WTC11 (cell line): ENCODE data around the gene KAT8. TPM values are rescaled to one million over a fixed set of nuclear protein-coding genes. Genes with fewer than 3 reads are reported as not detected.

Source experiments
- CBFB ChIP-seq: sonication (generic); formaldehyde crosslinking; IDR thresholded peaks from 2 replicates; pipeline ENCODE4 v1.8.1; 2022; ENCODE audit warnings: mild to moderate bottlenecking, low read depth, missing genetic modification reagents
- ETV6 ChIP-seq: sonication (generic); formaldehyde crosslinking; IDR thresholded peaks from 2 replicates; pipeline ENCODE4 v1.8.1; 2022; ENCODE audit warnings: mild to moderate bottlenecking, missing genetic modification reagents
- GABPB1 ChIP-seq: sonication (generic); formaldehyde crosslinking; IDR thresholded peaks from 2 replicates; pipeline ENCODE4 v1.8.1; 2023; ENCODE audit warnings: mild to moderate bottlenecking, missing genetic modification reagents
- MYBL2 ChIP-seq: sonication (generic); formaldehyde crosslinking; IDR thresholded peaks from 2 replicates; pipeline ENCODE4 v1.8.1; 2023; ENCODE audit warnings: mild to moderate bottlenecking, moderate library complexity, missing genetic modification reagents
- NFATC4 ChIP-seq: fragments of 250-450 bp; sonication (Bioruptor Pico); IDR thresholded peaks from 2 replicates; pipeline ENCODE4 v1.9.0; 2021; ENCODE audit warnings: mild to moderate bottlenecking
- NR3C1 ChIP-seq: sonication (generic); formaldehyde crosslinking; conservative IDR thresholded peaks from 2 replicates; pipeline ENCODE4 v1.8.1; 2023; ENCODE audit warnings: low read depth, mild to moderate bottlenecking, missing genetic modification reagents
- RELA ChIP-seq: sonication (generic); formaldehyde crosslinking; IDR thresholded peaks from 2 replicates; pipeline ENCODE4 v1.8.1; 2022; ENCODE audit warnings: missing genetic modification reagents, mild to moderate bottlenecking, borderline replicate concordance
- RORB ChIP-seq: fragments of 250-450 bp; sonication (Bioruptor Pico); IDR thresholded peaks from 2 replicates; pipeline ENCODE4 v1.9.0; 2021; ENCODE audit warnings: mild to moderate bottlenecking
- TCF7 ChIP-seq: sonication (generic); formaldehyde crosslinking; IDR thresholded peaks from 2 replicates; pipeline ENCODE4 v1.8.0; 2022; ENCODE audit warnings: mild to moderate bottlenecking, low read depth, missing genetic modification reagents, moderate library complexity
- TP53 ChIP-seq: sonication (generic); formaldehyde crosslinking; IDR thresholded peaks from 2 replicates; pipeline ENCODE4 v1.8.1; 2023; ENCODE audit warnings: mild to moderate bottlenecking, missing genetic modification reagents
- ZBTB21 ChIP-seq: sonication (generic); formaldehyde crosslinking; IDR thresholded peaks from 2 replicates; pipeline ENCODE4 v1.8.1; 2023; ENCODE audit warnings: mild to moderate bottlenecking, missing genetic modification reagents, borderline replicate concordance
- ZNF121 ChIP-seq: sonication (generic); formaldehyde crosslinking; IDR thresholded peaks from 2 replicates; pipeline ENCODE4 v1.8.0; 2023; ENCODE audit warnings: missing genetic modification reagents
- ZNF138 ChIP-seq: sonication (generic); formaldehyde crosslinking; conservative IDR thresholded peaks from 2 replicates; pipeline ENCODE4 v1.8.1; 2022; ENCODE audit warnings: mild to moderate bottlenecking, moderate library complexity, missing genetic modification reagents
- ZNF396 ChIP-seq: fragments of 250-450 bp; sonication (Bioruptor Pico); IDR thresholded peaks from 2 replicates; pipeline ENCODE4 v1.8.0; 2021; ENCODE audit warnings: mild to moderate bottlenecking, moderate library complexity, borderline replicate concordance
- ZNF423 ChIP-seq: fragments of 250-450 bp; sonication (Bioruptor Pico); IDR thresholded peaks from 2 replicates; pipeline ENCODE4 v2.1.2; 2022; ENCODE audit warnings: mild to moderate bottlenecking, moderate library complexity
- ZNF671 ChIP-seq: fragments of 250-450 bp; sonication (Bioruptor Pico); IDR thresholded peaks from 2 replicates; pipeline ENCODE4 v1.8.0; 2021; ENCODE audit warnings: mild to moderate bottlenecking
- total RNA-seq: library from RNA; stranded (reverse); gene quantifications from 3 replicates; pipeline ENCODE4 v1.2.3, GENCODE V29; 2021
- TF ChIP-seq, protein P1 (sequence below): fragments of 200-600 bp; IDR thresholded peaks from 2 replicates; pipeline ENCODE4 v1.8.0; 2022; ENCODE audit warnings: antibody characterized with exemption
- TF ChIP-seq, protein P2 (sequence below): sonication (generic); formaldehyde crosslinking; IDR thresholded peaks from 2 replicates; pipeline ENCODE4 v1.8.0; 2023; ENCODE audit warnings: missing genetic modification reagents, mild to moderate bottlenecking, borderline replicate concordance
- TF ChIP-seq, protein P3 (sequence below): sonication (generic); formaldehyde crosslinking; IDR thresholded peaks from 2 replicates; pipeline ENCODE4 v1.8.1; 2023; ENCODE audit warnings: mild to moderate bottlenecking, missing genetic modification reagents, moderate library complexity
- TF ChIP-seq, protein P4 (sequence below): sonication (generic); formaldehyde crosslinking; IDR thresholded peaks from 2 replicates; pipeline ENCODE4 v1.8.1; 2022; ENCODE audit warnings: low read depth, mild to moderate bottlenecking, moderate library complexity, missing genetic modification reagents, borderline replicate concordance
- TF ChIP-seq, protein P5 (sequence below): sonication (generic); formaldehyde crosslinking; IDR thresholded peaks from 2 replicates; pipeline ENCODE4 v1.8.1; 2022; ENCODE audit warnings: mild to moderate bottlenecking, moderate library complexity, missing genetic modification reagents
- TF ChIP-seq, protein P6 (sequence below): sonication (generic); formaldehyde crosslinking; IDR thresholded peaks from 2 replicates; pipeline ENCODE4 v1.8.1; 2023; ENCODE audit warnings: mild to moderate bottlenecking, moderate library complexity, missing genetic modification reagents
- TF ChIP-seq, protein P7 (sequence below): sonication (generic); formaldehyde crosslinking; IDR thresholded peaks from 2 replicates; pipeline ENCODE4 v1.8.1; 2022; ENCODE audit warnings: mild to moderate bottlenecking, missing genetic modification reagents, moderate library complexity, borderline replicate concordance
- TF ChIP-seq, protein P8 (sequence below): sonication (generic); formaldehyde crosslinking; IDR thresholded peaks from 2 replicates; pipeline ENCODE4 v1.8.1; 2023; ENCODE audit warnings: mild to moderate bottlenecking, missing genetic modification reagents, borderline replicate concordance

KAT8 gene
- total RNA-seq, 1 experiment from 2014 or later: 70.8 TPM

DNA sequence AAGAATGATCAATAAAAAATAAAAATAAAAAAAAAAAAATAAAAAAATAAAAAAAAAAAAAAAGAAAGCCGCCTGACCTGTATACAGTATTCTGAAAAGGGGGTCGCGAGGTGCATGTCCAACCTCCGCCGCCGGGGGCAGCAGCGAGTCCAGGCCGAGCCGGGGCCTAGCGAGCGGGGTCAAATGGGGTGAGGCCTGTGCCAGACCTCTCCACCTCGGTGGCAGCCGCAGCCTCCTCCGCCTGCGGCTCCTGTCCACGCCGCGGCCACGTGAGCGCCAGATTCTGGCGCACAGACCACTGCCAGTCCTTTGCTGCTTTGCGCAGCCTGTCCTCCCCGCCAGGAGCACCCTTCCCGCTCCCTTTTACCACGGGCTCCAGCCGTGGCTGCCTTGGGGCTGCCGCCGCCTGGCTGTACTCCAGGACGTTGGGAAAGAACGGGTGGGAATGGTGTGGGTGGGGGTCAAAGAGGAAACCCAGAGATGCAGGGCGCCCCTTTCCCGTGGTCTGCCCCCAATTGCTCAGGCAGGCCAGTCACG is 11.7 kb upstream of the KAT8 start (continued):
- TF ChIP-seq, protein P1, sequence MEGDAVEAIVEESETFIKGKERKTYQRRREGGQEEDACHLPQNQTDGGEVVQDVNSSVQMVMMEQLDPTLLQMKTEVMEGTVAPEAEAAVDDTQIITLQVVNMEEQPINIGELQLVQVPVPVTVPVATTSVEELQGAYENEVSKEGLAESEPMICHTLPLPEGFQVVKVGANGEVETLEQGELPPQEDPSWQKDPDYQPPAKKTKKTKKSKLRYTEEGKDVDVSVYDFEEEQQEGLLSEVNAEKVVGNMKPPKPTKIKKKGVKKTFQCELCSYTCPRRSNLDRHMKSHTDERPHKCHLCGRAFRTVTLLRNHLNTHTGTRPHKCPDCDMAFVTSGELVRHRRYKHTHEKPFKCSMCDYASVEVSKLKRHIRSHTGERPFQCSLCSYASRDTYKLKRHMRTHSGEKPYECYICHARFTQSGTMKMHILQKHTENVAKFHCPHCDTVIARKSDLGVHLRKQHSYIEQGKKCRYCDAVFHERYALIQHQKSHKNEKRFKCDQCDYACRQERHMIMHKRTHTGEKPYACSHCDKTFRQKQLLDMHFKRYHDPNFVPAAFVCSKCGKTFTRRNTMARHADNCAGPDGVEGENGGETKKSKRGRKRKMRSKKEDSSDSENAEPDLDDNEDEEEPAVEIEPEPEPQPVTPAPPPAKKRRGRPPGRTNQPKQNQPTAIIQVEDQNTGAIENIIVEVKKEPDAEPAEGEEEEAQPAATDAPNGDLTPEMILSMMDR: peak; percentile 86
- TF ChIP-seq RORB (CRISPR knock-in tag) (no peak), CBFB (CRISPR knock-in tag) (no peak), MYBL2 (CRISPR knock-in tag) (no peak), ZBTB21 (CRISPR knock-in tag) (no peak), ZNF121 (CRISPR knock-in tag) (no peak), TP53 (CRISPR knock-in tag) (no peak), ETV6 (CRISPR knock-in tag) (no peak), NFATC4 (CRISPR knock-in tag) (no peak), ZNF138 (CRISPR knock-in tag) (no peak), RELA (CRISPR knock-in tag) (no peak), GABPB1 (CRISPR knock-in tag) (peak; percentile 85), NR3C1 (no peak), ZNF396 (CRISPR knock-in tag) (no peak), TCF7 (CRISPR knock-in tag) (no peak), ZNF671 (CRISPR knock-in tag) (no peak), ZNF423 (CRISPR knock-in tag) (no peak)
- TF ChIP-seq, protein P2, sequence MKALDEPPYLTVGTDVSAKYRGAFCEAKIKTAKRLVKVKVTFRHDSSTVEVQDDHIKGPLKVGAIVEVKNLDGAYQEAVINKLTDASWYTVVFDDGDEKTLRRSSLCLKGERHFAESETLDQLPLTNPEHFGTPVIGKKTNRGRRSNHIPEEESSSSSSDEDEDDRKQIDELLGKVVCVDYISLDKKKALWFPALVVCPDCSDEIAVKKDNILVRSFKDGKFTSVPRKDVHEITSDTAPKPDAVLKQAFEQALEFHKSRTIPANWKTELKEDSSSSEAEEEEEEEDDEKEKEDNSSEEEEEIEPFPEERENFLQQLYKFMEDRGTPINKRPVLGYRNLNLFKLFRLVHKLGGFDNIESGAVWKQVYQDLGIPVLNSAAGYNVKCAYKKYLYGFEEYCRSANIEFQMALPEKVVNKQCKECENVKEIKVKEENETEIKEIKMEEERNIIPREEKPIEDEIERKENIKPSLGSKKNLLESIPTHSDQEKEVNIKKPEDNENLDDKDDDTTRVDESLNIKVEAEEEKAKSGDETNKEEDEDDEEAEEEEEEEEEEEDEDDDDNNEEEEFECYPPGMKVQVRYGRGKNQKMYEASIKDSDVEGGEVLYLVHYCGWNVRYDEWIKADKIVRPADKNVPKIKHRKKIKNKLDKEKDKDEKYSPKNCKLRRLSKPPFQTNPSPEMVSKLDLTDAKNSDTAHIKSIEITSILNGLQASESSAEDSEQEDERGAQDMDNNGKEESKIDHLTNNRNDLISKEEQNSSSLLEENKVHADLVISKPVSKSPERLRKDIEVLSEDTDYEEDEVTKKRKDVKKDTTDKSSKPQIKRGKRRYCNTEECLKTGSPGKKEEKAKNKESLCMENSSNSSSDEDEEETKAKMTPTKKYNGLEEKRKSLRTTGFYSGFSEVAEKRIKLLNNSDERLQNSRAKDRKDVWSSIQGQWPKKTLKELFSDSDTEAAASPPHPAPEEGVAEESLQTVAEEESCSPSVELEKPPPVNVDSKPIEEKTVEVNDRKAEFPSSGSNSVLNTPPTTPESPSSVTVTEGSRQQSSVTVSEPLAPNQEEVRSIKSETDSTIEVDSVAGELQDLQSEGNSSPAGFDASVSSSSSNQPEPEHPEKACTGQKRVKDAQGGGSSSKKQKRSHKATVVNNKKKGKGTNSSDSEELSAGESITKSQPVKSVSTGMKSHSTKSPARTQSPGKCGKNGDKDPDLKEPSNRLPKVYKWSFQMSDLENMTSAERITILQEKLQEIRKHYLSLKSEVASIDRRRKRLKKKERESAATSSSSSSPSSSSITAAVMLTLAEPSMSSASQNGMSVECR (CRISPR knock-in tag): no peak
- TF ChIP-seq, protein P3, sequence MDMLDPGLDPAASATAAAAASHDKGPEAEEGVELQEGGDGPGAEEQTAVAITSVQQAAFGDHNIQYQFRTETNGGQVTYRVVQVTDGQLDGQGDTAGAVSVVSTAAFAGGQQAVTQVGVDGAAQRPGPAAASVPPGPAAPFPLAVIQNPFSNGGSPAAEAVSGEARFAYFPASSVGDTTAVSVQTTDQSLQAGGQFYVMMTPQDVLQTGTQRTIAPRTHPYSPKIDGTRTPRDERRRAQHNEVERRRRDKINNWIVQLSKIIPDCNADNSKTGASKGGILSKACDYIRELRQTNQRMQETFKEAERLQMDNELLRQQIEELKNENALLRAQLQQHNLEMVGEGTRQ (CRISPR knock-in tag): peak; percentile 45
- TF ChIP-seq, protein P4, sequence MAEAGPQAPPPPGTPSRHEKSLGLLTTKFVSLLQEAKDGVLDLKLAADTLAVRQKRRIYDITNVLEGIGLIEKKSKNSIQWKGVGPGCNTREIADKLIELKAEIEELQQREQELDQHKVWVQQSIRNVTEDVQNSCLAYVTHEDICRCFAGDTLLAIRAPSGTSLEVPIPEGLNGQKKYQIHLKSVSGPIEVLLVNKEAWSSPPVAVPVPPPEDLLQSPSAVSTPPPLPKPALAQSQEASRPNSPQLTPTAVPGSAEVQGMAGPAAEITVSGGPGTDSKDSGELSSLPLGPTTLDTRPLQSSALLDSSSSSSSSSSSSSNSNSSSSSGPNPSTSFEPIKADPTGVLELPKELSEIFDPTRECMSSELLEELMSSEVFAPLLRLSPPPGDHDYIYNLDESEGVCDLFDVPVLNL (CRISPR knock-in tag): no peak
- TF ChIP-seq, protein P5, sequence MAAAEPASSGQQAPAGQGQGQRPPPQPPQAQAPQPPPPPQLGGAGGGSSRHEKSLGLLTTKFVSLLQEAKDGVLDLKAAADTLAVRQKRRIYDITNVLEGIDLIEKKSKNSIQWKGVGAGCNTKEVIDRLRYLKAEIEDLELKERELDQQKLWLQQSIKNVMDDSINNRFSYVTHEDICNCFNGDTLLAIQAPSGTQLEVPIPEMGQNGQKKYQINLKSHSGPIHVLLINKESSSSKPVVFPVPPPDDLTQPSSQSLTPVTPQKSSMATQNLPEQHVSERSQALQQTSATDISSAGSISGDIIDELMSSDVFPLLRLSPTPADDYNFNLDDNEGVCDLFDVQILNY (CRISPR knock-in tag): no peak
- TF ChIP-seq, protein P6, sequence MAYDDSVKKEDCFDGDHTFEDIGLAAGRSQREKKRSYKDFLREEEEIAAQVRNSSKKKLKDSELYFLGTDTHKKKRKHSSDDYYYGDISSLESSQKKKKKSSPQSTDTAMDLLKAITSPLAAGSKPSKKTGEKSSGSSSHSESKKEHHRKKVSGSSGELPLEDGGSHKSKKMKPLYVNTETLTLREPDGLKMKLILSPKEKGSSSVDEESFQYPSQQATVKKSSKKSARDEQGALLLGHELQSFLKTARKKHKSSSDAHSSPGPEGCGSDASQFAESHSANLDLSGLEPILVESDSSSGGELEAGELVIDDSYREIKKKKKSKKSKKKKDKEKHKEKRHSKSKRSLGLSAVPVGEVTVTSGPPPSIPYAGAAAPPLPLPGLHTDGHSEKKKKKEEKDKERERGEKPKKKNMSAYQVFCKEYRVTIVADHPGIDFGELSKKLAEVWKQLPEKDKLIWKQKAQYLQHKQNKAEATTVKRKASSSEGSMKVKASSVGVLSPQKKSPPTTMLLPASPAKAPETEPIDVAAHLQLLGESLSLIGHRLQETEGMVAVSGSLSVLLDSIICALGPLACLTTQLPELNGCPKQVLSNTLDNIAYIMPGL (CRISPR knock-in tag): no peak
- TF ChIP-seq, protein P7, sequence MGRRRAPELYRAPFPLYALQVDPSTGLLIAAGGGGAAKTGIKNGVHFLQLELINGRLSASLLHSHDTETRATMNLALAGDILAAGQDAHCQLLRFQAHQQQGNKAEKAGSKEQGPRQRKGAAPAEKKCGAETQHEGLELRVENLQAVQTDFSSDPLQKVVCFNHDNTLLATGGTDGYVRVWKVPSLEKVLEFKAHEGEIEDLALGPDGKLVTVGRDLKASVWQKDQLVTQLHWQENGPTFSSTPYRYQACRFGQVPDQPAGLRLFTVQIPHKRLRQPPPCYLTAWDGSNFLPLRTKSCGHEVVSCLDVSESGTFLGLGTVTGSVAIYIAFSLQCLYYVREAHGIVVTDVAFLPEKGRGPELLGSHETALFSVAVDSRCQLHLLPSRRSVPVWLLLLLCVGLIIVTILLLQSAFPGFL (CRISPR knock-in tag): no peak
- TF ChIP-seq, protein P8, sequence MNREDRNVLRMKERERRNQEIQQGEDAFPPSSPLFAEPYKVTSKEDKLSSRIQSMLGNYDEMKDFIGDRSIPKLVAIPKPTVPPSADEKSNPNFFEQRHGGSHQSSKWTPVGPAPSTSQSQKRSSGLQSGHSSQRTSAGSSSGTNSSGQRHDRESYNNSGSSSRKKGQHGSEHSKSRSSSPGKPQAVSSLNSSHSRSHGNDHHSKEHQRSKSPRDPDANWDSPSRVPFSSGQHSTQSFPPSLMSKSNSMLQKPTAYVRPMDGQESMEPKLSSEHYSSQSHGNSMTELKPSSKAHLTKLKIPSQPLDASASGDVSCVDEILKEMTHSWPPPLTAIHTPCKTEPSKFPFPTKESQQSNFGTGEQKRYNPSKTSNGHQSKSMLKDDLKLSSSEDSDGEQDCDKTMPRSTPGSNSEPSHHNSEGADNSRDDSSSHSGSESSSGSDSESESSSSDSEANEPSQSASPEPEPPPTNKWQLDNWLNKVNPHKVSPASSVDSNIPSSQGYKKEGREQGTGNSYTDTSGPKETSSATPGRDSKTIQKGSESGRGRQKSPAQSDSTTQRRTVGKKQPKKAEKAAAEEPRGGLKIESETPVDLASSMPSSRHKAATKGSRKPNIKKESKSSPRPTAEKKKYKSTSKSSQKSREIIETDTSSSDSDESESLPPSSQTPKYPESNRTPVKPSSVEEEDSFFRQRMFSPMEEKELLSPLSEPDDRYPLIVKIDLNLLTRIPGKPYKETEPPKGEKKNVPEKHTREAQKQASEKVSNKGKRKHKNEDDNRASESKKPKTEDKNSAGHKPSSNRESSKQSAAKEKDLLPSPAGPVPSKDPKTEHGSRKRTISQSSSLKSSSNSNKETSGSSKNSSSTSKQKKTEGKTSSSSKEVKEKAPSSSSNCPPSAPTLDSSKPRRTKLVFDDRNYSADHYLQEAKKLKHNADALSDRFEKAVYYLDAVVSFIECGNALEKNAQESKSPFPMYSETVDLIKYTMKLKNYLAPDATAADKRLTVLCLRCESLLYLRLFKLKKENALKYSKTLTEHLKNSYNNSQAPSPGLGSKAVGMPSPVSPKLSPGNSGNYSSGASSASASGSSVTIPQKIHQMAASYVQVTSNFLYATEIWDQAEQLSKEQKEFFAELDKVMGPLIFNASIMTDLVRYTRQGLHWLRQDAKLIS: no peak
